Measurements from ENCODE around the gene GIPC3.

Gene GIPC3

DNA sequence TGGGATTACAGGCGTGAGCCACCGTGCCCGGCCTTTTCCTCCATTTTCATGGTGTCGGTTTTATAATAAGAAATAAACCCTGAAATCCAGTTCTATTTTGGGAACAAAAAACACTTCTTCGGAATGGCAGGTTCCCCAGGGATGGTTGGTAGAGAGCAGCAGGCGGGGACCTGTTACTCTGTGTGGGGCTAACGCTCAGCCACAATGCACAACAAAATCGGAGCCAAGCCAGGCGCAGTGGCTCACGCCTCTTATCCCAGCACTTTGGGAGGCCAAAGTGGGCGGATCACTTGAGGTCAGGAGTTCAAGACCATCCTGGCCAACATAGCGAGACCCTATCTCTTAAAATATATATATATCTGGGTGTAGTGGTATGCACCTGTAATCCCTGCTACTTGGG lies 15.7 kb downstream of the GIPC3 start:
- DNase-seq (ENCODE audit: low read depth) = no peak
- H3K4me3 ChIP-seq (ENCODE audit: low read depth, low read length) = no peak overlapping the region
- TF ChIP-seq, protein P1, sequence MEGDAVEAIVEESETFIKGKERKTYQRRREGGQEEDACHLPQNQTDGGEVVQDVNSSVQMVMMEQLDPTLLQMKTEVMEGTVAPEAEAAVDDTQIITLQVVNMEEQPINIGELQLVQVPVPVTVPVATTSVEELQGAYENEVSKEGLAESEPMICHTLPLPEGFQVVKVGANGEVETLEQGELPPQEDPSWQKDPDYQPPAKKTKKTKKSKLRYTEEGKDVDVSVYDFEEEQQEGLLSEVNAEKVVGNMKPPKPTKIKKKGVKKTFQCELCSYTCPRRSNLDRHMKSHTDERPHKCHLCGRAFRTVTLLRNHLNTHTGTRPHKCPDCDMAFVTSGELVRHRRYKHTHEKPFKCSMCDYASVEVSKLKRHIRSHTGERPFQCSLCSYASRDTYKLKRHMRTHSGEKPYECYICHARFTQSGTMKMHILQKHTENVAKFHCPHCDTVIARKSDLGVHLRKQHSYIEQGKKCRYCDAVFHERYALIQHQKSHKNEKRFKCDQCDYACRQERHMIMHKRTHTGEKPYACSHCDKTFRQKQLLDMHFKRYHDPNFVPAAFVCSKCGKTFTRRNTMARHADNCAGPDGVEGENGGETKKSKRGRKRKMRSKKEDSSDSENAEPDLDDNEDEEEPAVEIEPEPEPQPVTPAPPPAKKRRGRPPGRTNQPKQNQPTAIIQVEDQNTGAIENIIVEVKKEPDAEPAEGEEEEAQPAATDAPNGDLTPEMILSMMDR (IDR thresholded peaks at IDR 0.05; ENCODE audit: control insufficient read depth, extremely low read depth, insufficient read depth) = no peak

DNA sequence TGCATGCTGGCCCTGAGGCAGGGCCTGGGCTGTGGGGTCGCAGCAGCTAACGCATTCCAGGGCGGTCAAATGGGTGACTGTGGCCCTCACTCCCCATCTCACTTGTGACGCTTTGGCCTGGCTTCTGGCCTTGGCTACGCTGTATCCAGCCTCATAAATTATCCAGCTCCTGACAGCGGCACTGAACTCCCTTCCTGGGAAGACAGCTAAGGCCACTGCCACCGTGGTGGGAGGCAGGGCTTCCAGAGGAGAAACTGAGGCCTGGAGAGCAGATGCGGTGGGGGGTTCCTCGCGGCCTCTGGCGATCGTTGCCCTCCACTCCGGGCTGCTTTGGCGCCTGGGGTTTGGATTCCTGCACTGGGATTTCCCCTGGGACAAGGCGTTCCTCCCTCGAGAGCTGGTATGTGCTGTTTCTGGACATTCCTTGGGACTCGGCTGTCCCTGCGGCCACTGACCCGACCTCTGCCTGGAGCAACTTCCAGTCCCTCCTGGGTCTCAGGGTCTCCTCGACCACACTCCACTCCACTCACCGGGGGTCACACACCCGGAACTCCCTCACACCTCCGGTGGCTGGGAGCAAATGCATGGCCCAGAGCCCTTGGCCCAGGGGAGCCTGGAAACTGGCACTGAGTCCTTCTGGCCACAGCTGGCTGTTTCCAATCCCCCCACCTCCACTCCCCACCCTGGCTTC lies 18.0 kb downstream of the GIPC3 start:
- TF ChIP-seq, protein P1 (IDR thresholded peaks at IDR 0.05; ENCODE audit: control insufficient read depth, extremely low read depth, insufficient read depth) = no peak
- no peak for DNase-seq (ENCODE audit: low read depth)

DNA sequence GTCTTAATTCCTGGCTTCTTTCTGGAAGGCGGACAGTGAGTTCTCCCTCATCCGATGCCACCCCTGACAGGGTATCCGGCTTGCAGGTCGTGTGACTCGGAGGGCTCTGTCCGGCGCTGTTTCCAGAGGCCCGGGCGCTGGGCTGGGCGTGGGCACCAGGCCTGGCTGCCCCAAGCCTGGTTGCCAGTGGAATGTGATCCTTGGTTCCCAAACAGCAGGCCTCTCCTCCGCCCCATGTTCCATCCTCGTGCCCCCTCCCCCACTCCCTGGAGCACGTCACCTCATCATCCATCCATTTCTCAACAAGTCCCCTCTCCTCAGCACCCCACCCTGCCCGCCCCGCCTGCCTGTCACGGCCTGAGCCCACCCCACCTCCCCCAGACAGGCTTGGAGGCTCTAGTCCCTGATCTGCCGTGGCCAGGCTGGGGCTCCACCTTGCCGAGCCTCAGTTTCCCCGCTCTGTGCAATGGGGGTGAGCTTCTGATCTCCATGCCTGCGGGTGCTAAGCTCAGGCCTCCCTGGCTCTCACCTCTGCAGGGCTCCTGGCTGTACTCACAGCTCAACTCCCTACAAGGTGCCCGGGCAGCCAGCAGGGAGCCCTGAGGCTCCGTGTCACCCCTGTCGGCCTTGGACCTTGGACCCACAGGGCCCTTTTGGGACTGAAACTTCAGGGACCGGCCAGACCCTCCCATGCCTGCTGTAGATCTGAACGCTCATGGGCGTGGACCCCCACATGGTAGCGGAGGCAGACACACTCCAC lies 19.1 kb downstream of the GIPC3 start:
- no peak overlapping the region for H3K4me3 ChIP-seq (ENCODE audit: low read depth, low read length)
- DNase-seq (ENCODE audit: low read depth) = no peak
- TF ChIP-seq, protein P1 (IDR thresholded peaks at IDR 0.05; ENCODE audit: control insufficient read depth, extremely low read depth, insufficient read depth) = no peak

More for the DNA sequence above, 18.0 kb downstream of the GIPC3 start:
- no peak overlapping the region for H3K4me3 ChIP-seq (ENCODE audit: low read depth, low read length)

DNA sequence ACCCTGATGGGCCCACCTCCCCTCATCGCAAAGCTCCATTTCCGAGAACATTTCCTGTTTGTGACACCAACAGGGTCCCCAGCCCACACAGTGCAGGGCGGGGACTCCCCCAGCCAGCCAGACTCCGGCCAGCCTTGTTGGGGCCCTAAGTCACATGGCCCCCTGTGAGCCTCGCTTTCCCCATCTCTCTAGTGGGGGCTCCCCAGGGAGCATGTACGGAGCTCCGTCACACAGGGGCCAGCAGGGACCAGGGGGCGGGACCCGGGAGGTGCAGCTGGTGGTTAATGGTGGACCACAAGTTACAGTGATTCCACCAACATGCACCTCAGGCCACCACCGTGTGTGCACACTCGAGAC lies 19.7 kb downstream of the GIPC3 start:
- no peak for DNase-seq (ENCODE audit: low read depth)
- no peak overlapping the region for H3K4me3 ChIP-seq (ENCODE audit: low read depth, low read length)

DNA sequence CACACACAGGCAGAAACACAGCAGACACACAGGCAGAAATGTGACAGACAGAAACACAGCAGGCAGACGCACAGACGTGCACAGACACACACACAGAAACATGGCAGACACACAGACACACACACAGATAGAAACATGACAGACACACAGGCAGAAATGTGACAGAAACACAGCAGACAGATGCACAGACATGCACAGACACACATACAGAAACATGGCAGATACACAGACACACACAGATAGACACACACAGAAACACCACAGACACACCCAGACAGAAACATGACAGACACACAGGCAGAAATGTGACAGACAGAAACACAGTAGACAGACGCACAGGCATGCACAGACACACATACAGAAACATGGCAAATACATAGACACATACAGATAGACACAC lies 20.1 kb downstream of the GIPC3 start:
- no peak overlapping the region for H3K4me3 ChIP-seq (ENCODE audit: low read depth, low read length)
- DNase-seq (ENCODE audit: low read depth) = no peak
- TF ChIP-seq, protein P1 (IDR thresholded peaks at IDR 0.05; ENCODE audit: control insufficient read depth, extremely low read depth, insufficient read depth) = no peak

More for the DNA sequence above, 19.7 kb downstream of the GIPC3 start:
- TF ChIP-seq, protein P1 (IDR thresholded peaks at IDR 0.05; ENCODE audit: control insufficient read depth, extremely low read depth, insufficient read depth) = no peak

DNA sequence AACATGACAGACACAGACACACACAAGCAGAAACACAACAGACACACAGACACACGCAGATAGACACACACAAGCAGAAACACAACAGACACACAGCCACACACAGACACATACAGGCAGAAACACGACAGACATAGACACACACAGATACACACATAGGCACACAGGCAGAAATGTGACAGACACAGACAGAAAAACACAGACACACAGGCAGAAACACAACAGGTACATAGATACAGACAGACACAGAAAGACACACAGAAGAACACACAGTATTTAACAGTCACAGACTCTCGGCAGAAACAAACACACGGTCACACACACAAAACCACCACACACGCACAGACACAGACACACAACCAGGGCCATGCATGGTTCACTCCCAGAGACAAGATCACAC lies 20.5 kb downstream of the GIPC3 start:
- H3K4me3 ChIP-seq (ENCODE audit: low read depth, low read length) = peak overlapping the region; percentile 36; the same call in 1 of the 2 replicates
- TF ChIP-seq, protein P1 (IDR thresholded peaks at IDR 0.05; ENCODE audit: control insufficient read depth, extremely low read depth, insufficient read depth) = no peak
- no peak for DNase-seq (ENCODE audit: low read depth)
